ENCODE results near the gene CHCHD3.

DNA sequence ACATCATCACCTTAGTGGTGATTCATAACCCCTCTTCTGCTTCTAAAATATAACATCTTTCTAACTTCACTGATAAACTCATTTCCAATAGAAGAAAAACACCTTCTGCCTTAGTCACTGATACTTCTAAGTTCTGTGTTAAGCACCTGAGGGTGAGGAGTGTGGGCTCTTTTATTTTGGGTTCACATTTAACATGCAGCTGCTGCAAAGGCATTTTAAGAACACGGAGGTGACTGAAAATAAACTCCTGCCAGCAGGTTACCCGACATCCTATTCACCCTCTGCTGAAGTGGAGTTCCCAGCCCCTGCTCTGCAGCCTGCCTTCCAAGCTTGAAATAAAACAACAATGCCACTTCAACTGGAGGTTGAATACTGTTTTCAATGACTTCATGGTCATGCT is 302.7 kb downstream of the CHCHD3 start:
- no peak for TF ChIP-seq CTCF (IDR thresholded peaks at IDR 0.05)
- no peak for TF ChIP-seq POLR2A (IDR thresholded peaks at IDR 0.05)
